ENCODE measurements around the gene AKT1S1.

The AKT1S1 gene

GRCh38 chr19:49852631-49853126 lies 24.5 kb downstream of the AKT1S1 start:
- DNase-seq, result no peak

DNA sequence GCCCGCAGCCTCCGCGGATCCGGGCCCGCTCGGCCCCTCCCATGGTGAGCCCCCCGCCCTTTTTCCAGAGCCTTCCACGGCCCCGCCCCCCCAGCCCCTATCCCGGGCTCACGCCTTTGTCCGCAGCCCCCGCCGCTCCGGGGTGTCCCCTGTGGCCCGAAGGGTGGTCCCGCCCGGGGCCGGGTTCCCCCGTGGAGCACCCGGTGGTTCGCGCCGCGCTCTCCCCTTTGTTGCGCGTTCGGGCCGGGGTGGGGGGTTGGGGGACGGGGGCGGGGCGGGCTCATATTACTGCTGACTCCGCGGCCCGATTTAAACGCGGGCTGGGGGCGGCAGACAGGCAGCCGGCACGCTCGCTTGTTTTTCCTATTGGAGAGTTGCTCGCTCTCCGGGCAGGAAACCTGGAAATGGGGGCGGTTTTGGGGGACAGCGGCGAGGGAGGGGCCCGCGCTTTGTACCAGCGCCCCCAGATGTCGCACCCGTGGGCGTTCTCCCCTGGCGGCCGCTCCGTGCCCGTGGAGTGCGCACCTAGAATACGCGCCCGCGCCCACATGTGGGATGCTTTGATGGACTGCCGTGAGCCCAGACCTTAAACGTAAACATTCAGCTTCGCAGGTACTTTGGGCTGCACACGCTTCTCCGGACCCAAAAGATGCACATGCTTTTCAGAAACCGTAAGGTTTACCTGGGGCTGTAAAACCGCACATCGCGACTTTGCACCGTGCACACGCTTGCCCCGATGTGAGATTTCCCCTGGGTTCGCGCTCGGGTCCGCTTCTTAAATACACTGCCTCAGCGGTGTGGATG lies 25.5 kb downstream of the AKT1S1 start:
- no peak for DNase-seq

DNA sequence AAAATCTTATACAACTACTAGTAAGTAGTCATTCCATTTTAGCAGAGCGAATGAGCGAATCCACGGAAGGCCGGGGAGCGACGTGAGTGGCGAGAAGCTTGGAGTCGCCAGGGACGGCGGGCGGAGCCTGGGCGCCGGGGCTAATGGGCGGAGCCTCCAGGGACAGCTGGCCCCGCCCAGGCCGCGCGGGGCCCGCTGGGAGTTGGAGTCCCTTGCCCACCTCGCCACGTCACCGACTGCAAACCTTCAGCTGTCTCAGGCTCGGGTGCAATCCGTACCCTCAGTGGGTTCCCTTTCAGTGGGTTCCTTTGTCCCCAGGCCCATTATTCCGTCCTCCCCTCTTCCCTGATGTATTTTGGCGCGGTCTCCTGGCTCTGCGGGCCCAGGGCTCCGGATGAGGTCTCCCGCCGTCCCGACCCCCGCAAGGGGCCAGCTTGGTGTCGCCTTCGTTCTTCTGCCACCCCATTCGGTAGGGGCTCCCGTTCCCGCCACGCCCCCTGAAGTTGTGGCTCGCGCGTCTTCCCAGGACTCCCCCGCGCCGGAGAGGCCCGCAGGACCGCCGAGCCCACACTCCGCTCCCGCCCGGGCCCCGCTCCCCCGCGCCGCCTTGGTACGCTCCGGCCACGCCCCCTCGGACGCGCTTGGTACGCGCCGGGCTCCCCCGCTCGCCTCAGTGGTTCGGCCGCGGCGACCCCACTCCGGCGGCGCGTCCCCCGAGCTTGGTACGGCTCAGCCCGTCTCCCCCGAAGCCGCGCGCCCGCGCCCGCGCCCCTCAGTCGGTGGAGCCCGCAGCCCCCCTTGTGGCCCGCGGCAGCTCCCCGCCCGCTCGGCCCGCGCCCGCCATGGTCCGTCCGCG lies 26.4 kb downstream of the AKT1S1 start, which contains the start of gene PTOV1:
PTOV1 (plus strand) TSS at position 673 of the 856 bp plus-strand sequence.
- DNase-seq, result peak; percentile 92

DNA sequence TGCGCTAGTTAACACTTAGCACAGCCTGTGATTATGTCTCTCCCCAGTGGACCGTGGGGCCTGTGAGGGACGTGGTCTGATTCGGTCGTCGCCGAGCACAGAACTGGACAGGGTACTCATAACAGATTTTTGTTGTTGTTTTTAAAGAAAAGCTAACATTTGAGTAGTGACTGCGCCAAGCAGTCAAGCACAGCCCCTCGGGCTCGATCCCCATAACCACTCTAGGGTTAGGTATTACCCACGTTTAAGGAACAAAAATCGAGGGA lies 27.0 kb downstream of the AKT1S1 start:
- DNase-seq, result no peak

DNA sequence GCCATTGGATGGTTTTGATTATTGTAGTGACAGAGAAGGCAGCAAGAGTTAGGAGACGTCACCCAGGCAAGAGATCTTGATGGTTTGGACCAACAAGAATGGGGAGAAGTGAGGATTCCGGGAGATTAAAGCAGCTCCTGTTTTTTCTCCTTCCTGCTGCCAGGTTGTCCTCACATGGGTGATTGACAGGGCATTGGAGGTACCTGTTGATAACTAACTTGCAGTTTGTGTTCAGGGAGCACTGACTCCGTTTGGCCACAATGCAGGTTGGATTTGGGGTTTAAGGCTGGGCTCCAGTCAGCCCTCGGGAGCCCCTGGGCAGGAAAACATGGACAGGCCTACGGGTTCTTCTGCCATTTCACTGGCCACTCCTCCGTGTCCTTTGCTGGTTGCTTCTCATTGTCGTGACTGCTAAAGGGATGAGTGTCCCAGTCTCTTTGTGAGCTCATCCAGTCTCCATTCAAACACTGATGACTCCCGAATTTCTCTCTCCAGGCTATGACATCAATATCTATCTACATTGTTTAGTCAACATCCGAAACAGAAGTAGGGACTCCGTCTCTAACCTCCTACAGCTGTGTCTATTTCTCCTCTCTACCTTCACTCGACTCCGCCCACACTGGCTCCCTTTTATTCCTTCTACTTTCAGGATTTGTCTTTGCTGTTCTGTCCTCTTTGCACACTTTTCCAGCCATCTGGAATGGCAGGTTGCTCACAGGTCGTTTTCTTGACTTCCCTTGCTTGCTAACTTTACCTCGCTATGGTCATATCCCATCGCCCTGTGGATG lies 27.5 kb downstream of the AKT1S1 start:
- DNase-seq, result no peak

DNA sequence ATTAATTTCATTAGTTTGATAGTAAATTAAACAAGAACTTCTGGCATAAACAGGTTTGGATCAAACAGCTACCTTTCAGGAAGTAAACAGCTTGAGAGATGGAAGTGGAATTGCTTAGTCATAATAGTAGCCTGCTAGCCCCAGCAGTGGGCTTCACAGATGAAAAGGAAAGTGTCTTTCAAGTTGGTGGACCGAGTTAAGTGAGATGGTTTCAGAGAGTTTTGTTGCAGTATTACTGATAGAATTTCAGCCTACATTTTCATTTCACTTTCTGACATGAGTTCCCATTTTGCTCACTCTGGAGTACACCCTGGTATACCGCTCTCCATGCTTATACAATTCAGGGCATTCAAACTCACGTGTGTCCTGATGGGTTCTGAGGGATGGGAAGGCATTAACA lies 28.2 kb downstream of the AKT1S1 start:
- DNase-seq, result no peak

DNA sequence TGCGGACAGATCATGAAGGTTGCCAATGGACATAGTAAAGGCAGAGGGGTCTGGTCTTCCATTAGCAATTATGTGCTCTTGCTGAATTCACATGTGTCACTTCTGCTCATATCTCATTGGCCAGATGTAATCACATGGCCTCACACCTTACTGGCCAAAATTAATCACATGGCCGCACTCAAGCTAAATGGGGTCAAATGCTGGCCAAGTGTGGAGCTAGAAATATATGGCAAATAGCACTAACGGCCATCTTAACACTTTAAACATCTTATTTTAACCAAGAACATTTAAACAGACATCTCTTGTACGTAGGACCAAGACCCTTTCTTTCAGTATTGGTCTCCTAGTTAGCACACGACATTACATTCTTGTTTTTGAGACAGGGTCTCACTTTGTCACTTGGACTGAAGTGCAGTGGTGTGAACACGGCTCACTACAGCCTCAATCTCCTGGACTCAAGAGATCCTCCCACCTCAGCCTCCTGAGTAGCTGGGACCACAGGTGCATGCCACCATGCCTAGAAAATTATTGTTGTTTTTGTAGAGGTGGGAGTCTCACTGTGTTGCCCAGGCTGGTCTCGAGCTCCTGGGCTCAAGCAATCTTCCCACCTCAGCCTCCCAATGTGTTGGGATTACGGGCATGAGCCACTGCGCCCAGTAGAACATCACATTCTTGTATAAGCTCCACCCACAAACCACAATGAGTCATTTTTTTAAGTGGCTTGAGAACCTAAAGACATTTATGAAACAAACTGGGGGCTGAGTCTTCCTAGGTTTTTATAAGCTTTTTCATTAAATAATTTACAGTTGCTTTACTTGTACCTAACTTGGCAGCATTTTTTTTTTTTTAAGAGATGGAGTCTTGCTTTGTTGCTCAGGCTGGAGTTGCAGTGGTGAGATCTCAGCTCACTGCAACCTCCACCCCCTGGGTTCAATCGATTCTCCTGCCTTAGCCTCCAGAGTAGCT lies 29.1 kb downstream of the AKT1S1 start:
- DNase-seq, result no peak

DNA sequence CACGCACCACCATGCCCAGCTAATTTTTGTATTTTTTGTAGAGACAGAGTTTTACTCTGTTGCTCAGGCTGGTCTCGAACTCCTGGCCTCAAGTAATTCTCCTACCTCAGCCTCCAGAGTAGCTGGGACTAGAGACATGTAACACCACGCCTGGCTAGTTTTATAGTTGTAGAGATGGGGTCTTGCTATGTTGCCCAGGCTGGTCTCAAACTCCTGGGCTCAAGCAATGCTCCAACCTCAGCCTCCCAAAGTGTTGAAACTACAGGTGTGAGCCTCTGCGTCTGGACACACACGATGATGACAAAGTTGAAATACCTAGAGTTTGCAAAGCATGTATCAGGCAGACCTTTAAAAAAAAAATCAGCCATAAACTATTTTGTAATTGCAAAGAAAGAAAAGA lies 30.7 kb downstream of the AKT1S1 start:
- DNase-seq, result no peak

DNA sequence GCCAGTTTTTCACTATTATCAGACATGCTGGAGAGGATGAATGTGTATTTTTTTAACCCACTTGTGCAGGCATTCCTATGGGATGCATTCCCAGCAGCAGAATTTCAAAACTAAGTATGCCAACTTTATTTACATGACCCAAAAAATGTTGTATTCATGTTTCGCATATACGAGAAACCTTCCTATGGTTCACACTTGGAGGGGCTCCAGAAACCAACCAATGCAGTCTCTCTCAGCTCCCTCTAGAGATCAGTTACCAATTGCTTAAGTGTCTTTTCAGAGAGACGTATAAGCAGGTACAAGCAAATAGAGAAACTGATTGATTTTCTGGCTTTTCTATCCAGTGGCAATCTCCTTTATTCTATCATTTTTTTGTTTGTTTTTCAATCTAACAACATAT lies 31.7 kb downstream of the AKT1S1 start:
- no peak for DNase-seq

DNA sequence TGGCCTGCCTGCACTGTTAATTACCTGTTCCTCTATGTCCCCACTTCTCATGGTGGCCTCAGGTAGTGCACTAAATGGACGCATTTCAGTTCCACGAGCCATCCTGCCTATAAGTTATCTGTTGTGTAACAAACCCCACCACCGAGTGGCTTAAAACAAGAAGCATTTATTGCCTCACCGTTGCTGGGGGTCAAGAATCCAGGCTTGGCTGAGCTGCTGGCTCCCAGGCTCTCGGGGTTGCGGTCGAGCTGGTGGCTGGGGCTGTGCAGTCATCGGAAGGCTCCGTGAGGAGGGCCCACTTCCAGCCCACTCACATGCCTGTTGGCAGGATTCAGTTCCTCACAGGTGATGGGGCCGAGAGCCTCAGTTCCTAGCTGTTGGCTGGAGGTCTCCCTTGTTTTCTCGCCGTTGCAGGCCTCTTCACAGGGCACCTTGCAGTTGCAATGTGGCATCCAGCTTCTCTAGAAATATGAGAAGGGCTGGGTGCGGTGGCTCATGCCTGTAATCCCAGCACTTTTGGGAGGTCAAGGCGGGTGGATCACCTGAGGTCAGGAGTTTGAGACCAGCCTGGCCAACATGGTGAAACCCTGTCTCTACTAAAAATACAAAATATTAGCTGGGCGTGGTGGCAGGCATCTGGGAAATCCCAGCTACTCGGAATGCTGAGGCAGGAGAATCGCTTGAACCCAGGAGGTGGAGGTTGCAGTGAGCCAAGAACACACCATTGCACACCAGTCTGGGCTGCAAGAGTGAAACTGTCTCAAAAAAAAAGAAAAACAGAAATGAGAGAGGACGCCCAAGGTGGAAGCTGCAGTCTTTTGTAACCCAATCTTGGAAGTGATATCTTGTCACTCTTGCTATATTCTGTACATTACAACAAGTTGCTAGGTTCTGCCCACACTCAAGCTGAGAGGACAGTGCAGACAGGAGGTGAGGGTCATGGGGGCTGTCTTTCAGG lies 32.7 kb downstream of the AKT1S1 start:
- DNase-seq, result no peak

GRCh38 chr19:49843265-49843664 lies 33.9 kb downstream of the AKT1S1 start:
- no peak for DNase-seq

DNA sequence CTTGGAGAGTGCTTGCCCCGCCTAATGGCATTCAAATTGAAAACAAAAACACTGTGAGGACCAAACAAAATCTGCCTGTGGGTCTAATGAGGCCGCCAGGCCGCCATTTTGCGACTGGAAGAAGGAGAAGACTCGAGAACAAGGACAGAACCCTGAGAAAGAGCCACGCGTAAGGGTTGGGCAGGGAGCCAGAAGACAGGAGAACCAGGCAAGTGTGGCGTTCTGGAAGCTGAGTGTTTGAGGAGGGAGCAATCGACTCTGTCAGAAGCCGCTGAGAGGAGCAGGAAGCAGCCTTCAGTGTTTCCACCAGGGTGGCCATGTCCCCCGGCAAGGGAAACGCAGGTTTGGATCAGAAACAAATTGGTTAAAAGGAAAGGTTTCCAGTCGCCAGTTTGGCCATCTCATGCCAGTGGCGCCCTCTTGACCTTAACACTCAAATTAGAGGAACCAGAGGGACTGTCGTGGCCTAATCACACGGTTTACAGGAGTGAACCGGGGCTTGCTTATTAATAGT lies 36.4 kb downstream of the AKT1S1 start:
- no peak for DNase-seq

DNA sequence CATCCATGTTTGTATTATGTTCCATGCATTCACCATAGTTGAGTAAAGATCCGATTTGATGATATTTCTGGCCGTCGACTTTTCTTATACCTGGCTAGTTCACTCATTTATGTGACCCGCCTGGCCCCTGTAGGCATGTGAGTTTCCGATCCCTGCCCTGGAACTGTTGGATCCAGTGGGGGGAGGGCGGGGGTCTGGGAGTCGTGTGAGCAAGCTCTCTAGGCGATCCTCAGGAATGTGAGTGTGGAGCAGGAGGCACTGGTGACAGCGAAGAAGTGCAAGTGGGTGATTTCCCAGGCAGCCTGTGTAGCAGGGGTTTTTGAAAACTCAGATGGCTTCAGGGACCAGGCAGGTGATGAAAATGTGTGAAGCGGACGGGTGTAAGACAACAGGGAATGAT lies 36.8 kb downstream of the AKT1S1 start:
- no peak for DNase-seq

GRCh38 chr19:49839713-49840112 lies 37.4 kb downstream of the AKT1S1 start:
- DNase-seq, result no peak

DNA sequence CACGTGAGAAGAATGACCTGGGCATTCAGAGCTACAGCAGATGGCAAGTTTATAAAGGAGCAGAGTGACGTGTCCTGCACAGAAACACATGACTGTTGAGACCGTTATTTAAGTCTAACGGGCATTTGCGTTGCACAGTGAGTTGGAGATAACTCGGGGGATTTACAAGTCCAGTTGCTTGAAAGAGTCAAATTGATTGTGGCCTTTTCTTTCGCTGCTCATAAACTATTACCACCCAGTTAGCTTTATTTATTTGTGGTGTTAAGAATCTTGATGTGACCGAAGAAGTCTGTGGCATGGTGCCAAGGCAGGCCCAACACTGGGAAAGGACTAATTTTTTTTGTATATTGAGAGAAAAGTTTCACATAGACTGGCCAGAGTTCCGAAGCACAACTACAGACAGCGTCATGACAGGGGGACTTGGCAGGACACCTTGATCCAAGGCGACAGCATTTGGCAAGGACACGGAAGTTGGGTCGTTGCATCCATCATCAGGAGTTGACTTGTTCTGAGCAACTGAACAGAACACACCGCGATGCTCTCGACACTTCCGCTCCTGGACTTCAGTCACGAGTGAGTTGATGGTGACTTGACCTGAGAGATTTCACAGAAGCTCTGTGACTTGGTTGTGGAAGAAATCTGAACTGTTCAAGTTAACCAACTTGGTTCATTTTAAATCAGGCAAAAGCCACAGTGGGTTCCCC lies 38.1 kb downstream of the AKT1S1 start:
- DNase-seq, result no peak

DNA sequence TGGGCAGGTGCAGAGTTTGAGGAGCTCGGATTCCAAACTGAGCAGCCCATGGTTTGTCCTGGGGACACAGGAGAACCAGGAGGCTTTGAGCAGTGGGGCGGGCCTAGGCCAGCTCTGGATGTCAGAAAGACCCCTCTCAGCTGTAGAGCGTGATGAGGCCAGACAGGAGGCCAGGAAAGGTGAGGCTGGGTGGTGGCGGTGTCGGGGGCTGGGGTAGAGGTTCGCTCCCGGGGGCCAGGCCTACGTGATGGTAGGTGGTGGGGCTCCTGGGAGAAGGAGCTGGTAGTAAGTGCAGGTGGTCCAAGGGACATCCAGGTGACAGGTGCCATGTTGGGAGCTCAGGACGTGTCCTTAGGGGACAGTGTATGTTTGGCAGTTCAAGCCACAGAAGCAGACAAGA lies 39.7 kb downstream of the AKT1S1 start:
- DNase-seq, result no peak

GRCh38 chr19:49837009-49837310 lies 40.2 kb downstream of the AKT1S1 start:
- DNase-seq, result no peak

- no peak for DNase-seq
These were observed 40.8 kb downstream of the AKT1S1 start for GRCh38 chr19:49836176-49837008.

DNA sequence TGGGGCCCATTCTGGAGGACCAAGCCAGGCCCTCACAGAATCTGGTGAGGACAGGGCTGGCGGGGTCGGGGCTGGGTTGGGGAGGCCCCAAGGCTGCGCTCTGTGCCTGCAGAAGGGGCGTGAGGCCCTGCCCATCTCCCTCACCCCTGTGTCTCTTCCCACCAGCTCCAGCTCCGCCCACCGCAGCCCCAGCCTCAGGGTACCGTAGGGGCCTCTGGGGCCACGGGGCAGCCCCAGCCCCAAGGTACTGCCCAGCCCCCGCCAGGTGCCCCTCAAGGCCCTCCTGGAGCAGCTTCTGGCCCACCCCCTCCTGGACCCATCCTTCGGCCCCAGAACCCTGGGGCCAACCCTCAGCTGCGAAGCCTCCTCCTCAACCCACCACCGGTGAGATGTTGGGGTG lies 41.6 kb downstream of the AKT1S1 start:
- no peak for DNase-seq

Data from DMS79 treated with DMSO at 0.1 percent for 48 hours (cell line).